HEK293 (cell line): Measurements from ENCODE around the gene ARL4A.
"Not testable (repeated sequence)": the region's sequence is repeated elsewhere in the genome, so short reads cannot be mapped to it uniquely, and the experiment has no call there.

Source experiments
- CTCF ChIP-seq: fragments of 450-650 bp; formaldehyde crosslinking; IDR thresholded peaks from 2 replicates; pipeline ENCODE4 v1.5.1; 2016; ENCODE audit warnings: missing biosample characterization, missing genetic modification characterization
- KLF16 ChIP-seq: fragments of 450-650 bp; formaldehyde crosslinking; IDR thresholded peaks from 2 replicates; pipeline ENCODE4 v1.5.1; 2017; ENCODE audit warnings: missing biosample characterization, missing genetic modification characterization
- ZBTB1 ChIP-seq: fragments of 450-650 bp; formaldehyde crosslinking; IDR thresholded peaks from 2 replicates; pipeline ENCODE4 v1.5.1; 2016; ENCODE audit warnings: missing biosample characterization, missing genetic modification characterization
- ZBTB44 ChIP-seq: fragments of 450-650 bp; IDR thresholded peaks from 2 replicates; pipeline ENCODE4 v1.5.1; 2018; ENCODE audit warnings: missing biosample characterization, mild to moderate bottlenecking, missing genetic modification characterization
- ZBTB48 ChIP-seq: fragments of 450-650 bp; formaldehyde crosslinking; IDR thresholded peaks from 2 replicates; pipeline ENCODE4 v1.5.1; 2016; ENCODE audit warnings: missing biosample characterization, missing genetic modification characterization
- ZBTB6 ChIP-seq: fragments of 450-650 bp; formaldehyde crosslinking; IDR thresholded peaks from 2 replicates; pipeline ENCODE4 v1.5.1; 2017; ENCODE audit warnings: missing biosample characterization, missing genetic modification characterization
- ZFP3 ChIP-seq: fragments of 450-650 bp; formaldehyde crosslinking; IDR thresholded peaks from 2 replicates; pipeline ENCODE4 v1.5.1; 2016; ENCODE audit warnings: low read depth, missing biosample characterization, missing genetic modification characterization
- ZNF169 ChIP-seq: fragments of 450-650 bp; formaldehyde crosslinking; IDR thresholded peaks from 2 replicates; pipeline ENCODE4 v1.5.1; 2016; ENCODE audit warnings: missing biosample characterization, missing genetic modification characterization
- ZNF266 ChIP-seq: fragments of 450-650 bp; formaldehyde crosslinking; IDR thresholded peaks from 2 replicates; pipeline ENCODE4 v1.5.1; 2016; ENCODE audit warnings: missing biosample characterization, missing genetic modification characterization, low read depth
- ZNF311 ChIP-seq: fragments of 450-650 bp; formaldehyde crosslinking; IDR thresholded peaks from 2 replicates; pipeline ENCODE4 v1.5.1; 2017; ENCODE audit warnings: missing biosample characterization, missing genetic modification characterization, borderline replicate concordance
- ZNF549 ChIP-seq: fragments of 450-650 bp; IDR thresholded peaks from 2 replicates; pipeline ENCODE4 v1.5.1; 2018; ENCODE audit warnings: missing biosample characterization, missing genetic modification characterization, mild to moderate bottlenecking, inconsistent platforms, moderate library complexity
- ZNF707 ChIP-seq: fragments of 450-650 bp; formaldehyde crosslinking; IDR thresholded peaks from 2 replicates; pipeline ENCODE4 v1.5.1; 2016; ENCODE audit warnings: missing biosample characterization, missing genetic modification characterization

GRCh38 chr7:12660423-12660822, 27.0 kb upstream of the ARL4A start:
- TF ChIP-seq CTCF (tag by site-specific recombination); ZNF707 (tag by site-specific recombination); ZNF549; ZBTB44 (tag by site-specific recombination); ZNF266 (tag by site-specific recombination); ZNF169; ZNF311 (tag by site-specific recombination); KLF16 (tag by site-specific recombination); ZBTB6 (tag by site-specific recombination); ZFP3 (tag by site-specific recombination); ZBTB1 (tag by site-specific recombination); ZBTB48 (tag by site-specific recombination): not testable (repeated sequence)
